T-cell (primary cell): ENCODE results near the gene SUPT3H. TPM values are rescaled to one million over a fixed set of nuclear protein-coding genes. Genes with fewer than 3 reads are reported as not detected.

ENCODE experiments used
- ATAC-seq, 4 experiments: fragments of 200-7000 bp in 3 of 4; fragments of 150-1000 bp in 1 of 4; cut with Tn5 transposase; replicated peaks in 1 of 4; 1 replicate in 3 of 4; 2 replicates in 1 of 4; pipeline ENCODE4 v1.10.0; 2021; ENCODE audit warnings: moderate library complexity in 3 of 4, mild to moderate bottlenecking in 2 of 4, moderate number of reproducible peaks in 1 of 4
- CTCF ChIA-PET, 2 donors: fragments of 300-600 bp; sonication (Branson Sonifier 250); formaldehyde crosslinking; loops; one replicate each; lab custom pipeline; 2022; ENCODE audit warnings: antibody characterized with exemption in 2 of 2; lab: Charles Lee
- POLR2A ChIA-PET, 2 donors: fragments of 300-600 bp; sonication (Branson Sonifier 250); formaldehyde crosslinking; loops; one replicate each; lab custom pipeline; 2022; ENCODE audit warnings: antibody characterized with exemption in 2 of 2; lab: Charles Lee
- DNase-seq, 35 experiments: peaks; one replicate each; pipeline versions ENCODE4 v3.0.0 to v3.0.0-alpha.2; 2013 to 2023
- H3K27ac ChIP-seq: one replicate; pipeline ENCODE4 v1.5.1; 2013; ENCODE audit warnings: low read length
- H3K27me3 ChIP-seq, 2 experiments: replicated peaks in 1 of 2; 1 replicate in 1 of 2; 2 replicates in 1 of 2; pipeline versions ENCODE4 v1.6.1 to v1.7.0; 2013; ENCODE audit warnings: low read length in 1 of 2, mixed read lengths in 1 of 2; ENCODE audit not compliant: control insufficient read depth in 2 of 2, insufficient read depth in 2 of 2; ENCODE audit errors: extremely low read depth in 1 of 2
- H3K36me3 ChIP-seq, 2 donors: 1 replicate in 1 of 2; 2 replicates in 1 of 2; pipeline versions ENCODE4 v1.6.1 to v1.7.0; 2013; ENCODE audit warnings: low read length in 1 of 2; ENCODE audit not compliant: control insufficient read depth in 2 of 2, insufficient read depth in 1 of 2; ENCODE audit errors: extremely low read depth in 1 of 2
- H3K4me1 ChIP-seq, 2 experiments: 1 replicate in 1 of 2; 2 replicates in 1 of 2; pipeline versions ENCODE4 v1.6.1 to v1.7.0; 2013; ENCODE audit warnings: low read length in 2 of 2, mixed read lengths in 1 of 2; ENCODE audit not compliant: insufficient read depth in 2 of 2, control insufficient read depth in 1 of 2; ENCODE audit errors: extremely low read depth in 1 of 2
- H3K4me3 ChIP-seq, 2 donors: 1 replicate in 1 of 2; 2 replicates in 1 of 2; pipeline versions ENCODE4 v1.5.1 to v1.7.0; 2013; ENCODE audit warnings: mild to moderate bottlenecking in 2 of 2, low read length in 1 of 2, moderate library complexity in 1 of 2; ENCODE audit not compliant: control insufficient read depth in 1 of 2; ENCODE audit errors: extremely low read depth in 1 of 2
- H3K9me3 ChIP-seq: 2 replicates; pipeline ENCODE4 v1.7.0; 2013
- H3K27ac Mint-ChIP-seq, 2 donors: one replicate each; pipeline ENCODE4 v1.8.0; 2020 to 2021; ENCODE audit warnings: mild to moderate bottlenecking in 2 of 2, mixed read lengths in 2 of 2
- H3K27me3 Mint-ChIP-seq, 2 donors: one replicate each; pipeline ENCODE4 v1.8.0; 2021 to 2022; ENCODE audit warnings: mixed read lengths in 2 of 2
- H3K36me3 Mint-ChIP-seq: one replicate; pipeline ENCODE4 v1.8.0; 2021; ENCODE audit warnings: mixed read lengths
- H3K4me1 Mint-ChIP-seq, 3 donors: one replicate each; pipeline ENCODE4 v1.8.0; 2020 to 2022; ENCODE audit warnings: mixed read lengths in 3 of 3, mild to moderate bottlenecking in 1 of 3
- H3K4me3 Mint-ChIP-seq, 3 donors: one replicate each; pipeline ENCODE4 v1.8.0; 2020 to 2022; ENCODE audit warnings: mild to moderate bottlenecking in 3 of 3, mixed read lengths in 3 of 3, moderate library complexity in 3 of 3
- H3K9me3 Mint-ChIP-seq, 3 donors: one replicate each; pipeline ENCODE4 v1.8.0; 2020 to 2022; ENCODE audit warnings: mixed read lengths in 3 of 3
- WGBS: methylation state at CpG from one replicate; pipeline ENCODE4 v1.1.5; 2013; ENCODE audit warnings: missing lambda C conversion rate; ENCODE audit not compliant: insufficient coverage; 5-methylcytosine and 5-hydroxymethylcytosine counted together
- total RNA-seq, 35 experiments: library from RNA in 6 of 35; stranded (reverse) in 6 of 35; fragments of 120-200 nt in 1 of 35; gene quantifications; one replicate each; pipeline versions ENCODE4 v1.2.1 to v1.2.4 and lab custom pipeline; 2013 to 2026

The SUPT3H gene
- total RNA-seq, 5 donors from 2014 or later (not counting 1 experiment from before 2014, with no cell fraction given), result 9.3 to 12.9 (median 10.7) TPM

GRCh38 chr6:44966449-44967092 lies 411.2 kb downstream of the SUPT3H start:
- ChIA-PET POLR2A (interaction anchor here in 1 of 2 donors (0.6 kb wide), 1 partner anchor 384 kb away, joined by 3 read pairs; no protein-coding TSS in a partner anchor), CTCF (no interaction called here)
- no peaks in the 10 kb centered on the region for H3K36me3 Mint-ChIP-seq
- Histone ChIP-seq H3K27me3 (no peaks in the 10 kb centered on the region), H3K4me1 (peaks cover 0 to 9% of the 10 kb centered on the region in 2 experiments), H3K27ac (no peak overlapping the region), H3K36me3 (no peaks in the 10 kb centered on the region), H3K9me3 (no peaks in the 10 kb centered on the region), H3K4me3 (no peak overlapping the region)
- ATAC-seq (no peak), DNase-seq (no peak)
- no peaks in the 10 kb centered on the region for H3K27me3 Mint-ChIP-seq
- H3K4me1 Mint-ChIP-seq, result peaks cover 13 to 18% (median 16%) of the 10 kb centered on the region in 3 donors
- no peak overlapping the region for H3K4me3 Mint-ChIP-seq
- H3K27ac Mint-ChIP-seq, result no peak overlapping the region
- peaks cover 0 to 3% (median 0%) of the 10 kb centered on the region in 3 donors for H3K9me3 Mint-ChIP-seq
- 73% methylated on average over 2 of the region's 2 CpGs for WGBS

- peaks cover 13 to 22% (median 19%) of the 10 kb centered on the region in 3 donors for H3K4me1 Mint-ChIP-seq
- H3K36me3 Mint-ChIP-seq, result no peaks in the 10 kb centered on the region
Observed at GRCh38 chr6:44965708-44966107, 412.0 kb downstream of the SUPT3H start.

GRCh38 chr6:44960898-44961297 lies 416.8 kb downstream of the SUPT3H start:
- DNase-seq (no peak), ATAC-seq (no peak)
- Histone ChIP-seq H3K4me1 (no peaks in the 10 kb centered on the region), H3K4me3 (no peak overlapping the region), H3K27me3 (no peaks in the 10 kb centered on the region), H3K36me3 (no peaks in the 10 kb centered on the region), H3K27ac (no peak overlapping the region), H3K9me3 (no peaks in the 10 kb centered on the region)
- Mint-ChIP-seq H3K27me3 (no peaks in the 10 kb centered on the region), H3K4me3 (no peak overlapping the region), H3K4me1 (peaks cover 0 to 8% (median 4%) of the 10 kb centered on the region in 3 donors), H3K9me3 (peaks cover 0 to 4% (median 0%) of the 10 kb centered on the region in 3 donors), H3K27ac (no peak overlapping the region), H3K36me3 (no peaks in the 10 kb centered on the region)
- ChIA-PET CTCF (interaction anchor here in 1 of 2 donors (0.5 kb wide), 1 partner anchor 89 kb away, joined by 3 read pairs; no protein-coding TSS in a partner anchor), POLR2A (no interaction called here)
- whole genome bisulfite sequencing, result no CpG with 5 or more reads among the region's 4 CpGs

More at GRCh38 chr6:44965708-44966107, 412.0 kb downstream of the SUPT3H start:
- Histone ChIP-seq H3K4me1 (peaks cover 0 to 9% of the 10 kb centered on the region in 2 experiments), H3K27ac (no peak overlapping the region), H3K9me3 (no peaks in the 10 kb centered on the region), H3K4me3 (no peak overlapping the region), H3K36me3 (no peaks in the 10 kb centered on the region), H3K27me3 (no peaks in the 10 kb centered on the region)
- Mint-ChIP-seq H3K27ac (no peak overlapping the region), H3K27me3 (no peaks in the 10 kb centered on the region), H3K4me3 (no peak overlapping the region), H3K9me3 (no peaks in the 10 kb centered on the region)
- no peak for ATAC-seq
- WGBS, result no CpG with 5 or more reads among the region's 4 CpGs
- ChIA-PET POLR2A (interaction anchor here in 1 of 2 donors (0.6 kb wide), 2 partner anchors 31 to 478 kb away, joined by 3 read pairs; no protein-coding TSS in a partner anchor), CTCF (no interaction called here)
- no peak for DNase-seq

DNA sequence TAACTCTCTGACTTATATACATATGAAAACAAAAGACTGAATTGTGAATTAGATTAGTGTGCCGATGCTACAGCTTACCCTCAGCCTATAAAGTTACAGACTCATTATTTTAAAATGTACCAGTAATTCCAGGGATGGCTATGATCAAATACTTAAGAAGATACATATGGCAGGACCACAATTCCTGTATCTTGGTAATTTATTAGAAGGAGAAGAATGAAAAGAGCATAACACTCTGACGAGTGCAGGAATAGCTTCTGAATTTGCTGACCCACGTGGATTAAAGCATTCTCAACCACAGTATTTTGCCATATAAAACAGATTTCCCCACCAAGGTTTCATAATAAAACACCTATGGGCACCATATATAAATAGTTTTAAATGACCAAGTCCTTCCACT lies 418.1 kb downstream of the SUPT3H start:
- WGBS, result no CpG with 5 or more reads among the region's 3 CpGs
- ChIA-PET CTCF (no interaction called here), POLR2A (no interaction called here)
- Mint-ChIP-seq H3K27ac (no peak overlapping the region), H3K4me1 (peaks cover 0 to 8% (median 4%) of the 10 kb centered on the region in 3 donors), H3K9me3 (peaks cover 0 to 4% (median 0%) of the 10 kb centered on the region in 3 donors), H3K27me3 (no peaks in the 10 kb centered on the region), H3K36me3 (no peaks in the 10 kb centered on the region), H3K4me3 (no peak overlapping the region)
- Histone ChIP-seq H3K9me3 (no peaks in the 10 kb centered on the region), H3K27ac (no peak overlapping the region), H3K36me3 (no peaks in the 10 kb centered on the region), H3K4me3 (no peak overlapping the region), H3K4me1 (no peaks in the 10 kb centered on the region), H3K27me3 (no peaks in the 10 kb centered on the region)
- ATAC-seq (no peak), DNase-seq (no peak)

GRCh38 chr6:44957156-44957555 lies 420.6 kb downstream of the SUPT3H start:
- Histone ChIP-seq H3K4me1 (no peaks in the 10 kb centered on the region), H3K27me3 (no peaks in the 10 kb centered on the region), H3K27ac (no peak overlapping the region), H3K36me3 (no peaks in the 10 kb centered on the region), H3K9me3 (no peaks in the 10 kb centered on the region), H3K4me3 (no peak overlapping the region)
- Mint-ChIP-seq H3K27ac (no peak overlapping the region), H3K4me3 (no peak overlapping the region), H3K9me3 (peaks cover 0 to 4% (median 0%) of the 10 kb centered on the region in 3 donors), H3K27me3 (no peaks in the 10 kb centered on the region), H3K36me3 (peaks cover 9% of the 10 kb centered on the region), H3K4me1 (peaks cover 0 to 6% (median 4%) of the 10 kb centered on the region in 3 donors)
- no CpG with 5 or more reads among the region's 4 CpGs for WGBS
- DNase-seq, result no peak
- ChIA-PET CTCF (no interaction called here), POLR2A (no interaction called here)
- ATAC-seq, result no peak

- DNase-seq (no peak), ATAC-seq (no peak)
- H3K9me3 ChIP-seq, result no peaks in the 10 kb centered on the region
- no peak overlapping the region for H3K27ac Mint-ChIP-seq
- peaks cover 9% of the 10 kb centered on the region for H3K36me3 Mint-ChIP-seq
- H3K27me3 Mint-ChIP-seq, result no peaks in the 10 kb centered on the region
- peaks cover 0 to 4% (median 0%) of the 10 kb centered on the region in 3 donors for H3K9me3 Mint-ChIP-seq
- POLR2A ChIA-PET, result no interaction called here
- peaks cover 5 to 10% (median 7%) of the 10 kb centered on the region in 3 donors for H3K4me1 Mint-ChIP-seq
- no peaks in the 10 kb centered on the region for H3K36me3 ChIP-seq
- H3K4me3 Mint-ChIP-seq, result no peak overlapping the region
- CTCF ChIA-PET, result interaction anchor here in 1 of 2 donors (0.7 kb wide), 1 partner anchor 23 kb away, joined by 6 read pairs; no protein-coding TSS in a partner anchor
- WGBS, result 67% methylated on average over 1 of the region's 5 CpGs
- H3K27ac ChIP-seq, result no peak overlapping the region
- H3K4me1 ChIP-seq, result peaks cover 2 to 5% of the 10 kb centered on the region in 2 experiments
- H3K27me3 ChIP-seq, result no peaks in the 10 kb centered on the region
- no peak overlapping the region for H3K4me3 ChIP-seq
Observed at GRCh38 chr6:44956396-44956795, 421.3 kb downstream of the SUPT3H start.
